Activated CD4-positive, alpha-beta T cell treated with anti-CD3 and anti-CD28 coated beads, Interleukin-2, amount 50 U/mL, for 1 hour (primary cell): ENCODE measurements around the gene ARL6IP5.
A peak's percentile ranks its signal among the peaks of the same experiment; 100 is the strongest.

Source experiments
- DNase-seq: peaks from one replicate; pipeline ENCODE4 v3.0.0-alpha.2; 2020

The ARL6IP5 gene

DNA sequence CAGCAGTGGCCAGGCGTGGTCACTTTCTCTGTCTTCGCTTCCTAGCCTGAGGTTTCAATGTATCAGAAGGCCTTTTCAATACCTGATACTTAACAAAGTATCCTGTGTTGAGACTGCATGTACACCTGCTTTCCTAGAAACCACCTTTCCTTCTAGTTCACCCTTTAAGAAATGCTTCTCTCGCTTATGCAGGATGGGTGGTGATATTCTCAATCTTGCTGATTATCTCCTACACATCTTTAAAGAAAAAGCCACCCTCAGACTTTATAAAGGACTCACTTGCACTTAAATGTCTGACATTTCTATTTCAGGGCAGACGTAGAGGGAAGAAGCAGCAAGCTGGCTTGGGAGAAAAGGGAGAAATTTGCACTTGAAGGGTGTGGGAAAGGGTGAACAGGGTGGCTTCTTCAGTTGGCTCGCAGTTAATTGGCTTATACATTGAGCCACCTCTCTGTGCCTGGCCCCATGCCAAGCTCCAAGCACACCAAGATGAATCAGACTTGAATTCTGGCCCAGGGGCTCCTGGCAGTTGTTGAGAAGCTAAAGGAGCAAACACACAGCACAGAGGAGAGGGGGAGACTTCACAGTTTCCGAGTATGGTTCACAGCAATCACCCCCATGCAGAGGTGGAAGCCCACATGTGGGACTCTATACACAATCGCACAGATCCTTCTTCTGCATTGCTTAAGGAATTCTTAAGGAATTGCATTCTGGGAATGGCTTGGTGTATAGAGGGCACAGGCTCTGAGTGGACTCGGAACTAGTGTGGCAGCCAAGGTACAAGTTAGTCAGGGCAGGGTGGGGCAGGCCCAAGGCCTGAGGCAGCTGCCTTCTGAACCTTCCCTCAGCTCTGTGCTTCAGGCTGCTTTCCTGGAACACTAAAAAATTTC, 1.3 kb downstream of the ARL6IP5 start:
- DNase-seq = peak; percentile 69

GRCh38 chr3:69087030-69087791, 2.5 kb downstream of the ARL6IP5 start:
- DNase-seq = no peak

DNA sequence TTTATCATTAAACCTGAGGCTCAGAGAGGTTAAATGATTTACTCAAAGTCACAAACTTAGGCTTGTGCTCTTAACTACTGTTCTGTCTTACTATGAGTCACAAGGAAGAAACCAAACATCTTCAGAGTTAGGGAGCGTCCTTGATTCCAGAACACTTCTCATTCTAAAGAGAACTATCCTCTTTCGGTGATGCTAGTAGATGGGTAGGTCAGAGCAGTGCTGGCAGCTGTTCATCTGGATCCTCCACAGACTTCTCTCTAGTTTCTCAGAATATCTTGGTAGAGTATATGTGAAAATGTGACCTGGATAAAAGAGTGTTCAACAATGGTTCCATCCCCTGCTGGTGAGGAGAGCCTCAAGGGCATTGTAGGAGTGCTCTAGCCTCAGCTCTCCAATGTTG, 3.3 kb downstream of the ARL6IP5 start:
- no peak for DNase-seq

DNA sequence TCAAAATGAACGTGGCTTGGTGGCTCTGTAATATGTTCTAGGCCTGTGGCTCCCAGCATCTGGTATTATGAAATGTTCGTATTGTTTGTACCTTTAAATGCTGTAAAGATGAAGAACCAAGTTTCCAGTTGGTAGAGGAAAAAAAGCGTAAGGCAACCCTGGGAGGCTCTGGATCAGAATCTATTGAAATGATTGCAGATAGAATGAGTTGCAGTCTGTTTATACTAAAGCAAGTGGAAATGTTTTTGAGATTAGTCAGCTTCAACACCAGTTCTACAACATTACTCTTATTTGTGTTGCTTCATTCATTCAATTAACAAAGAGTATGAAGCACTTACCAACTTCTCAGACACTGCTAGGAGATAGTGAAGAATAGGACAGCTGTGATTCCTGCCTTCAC, 5.3 kb downstream of the ARL6IP5 start:
- no peak for DNase-seq

GRCh38 chr3:69091389-69092029, 6.8 kb downstream of the ARL6IP5 start:
- DNase-seq = no peak

GRCh38 chr3:69092030-69092516, 7.3 kb downstream of the ARL6IP5 start:
- DNase-seq = no peak

GRCh38 chr3:69094467-69095205, 9.9 kb downstream of the ARL6IP5 start:
- DNase-seq = no peak

GRCh38 chr3:69095636-69096035, 10.9 kb downstream of the ARL6IP5 start:
- DNase-seq = no peak

DNA sequence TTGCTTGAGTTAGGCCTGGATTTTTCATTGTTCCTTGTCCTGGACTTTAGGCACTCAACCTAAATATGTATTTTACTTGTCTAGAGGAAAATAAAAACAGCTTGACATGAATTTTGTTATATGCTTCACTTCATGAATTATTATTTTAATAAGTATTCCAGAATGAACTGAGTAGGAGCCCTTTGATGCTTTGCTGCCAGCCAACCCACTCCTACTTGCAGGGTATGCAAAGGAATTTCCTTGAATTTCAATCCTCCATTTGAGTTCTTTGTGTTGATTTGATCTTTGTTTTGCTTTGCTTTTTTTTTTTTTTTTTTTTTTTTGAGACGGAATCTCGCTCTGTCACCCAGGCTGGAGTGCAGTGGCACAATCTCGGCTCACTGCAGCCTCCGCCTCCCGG, 11.6 kb downstream of the ARL6IP5 start:
- DNase-seq = no peak

GRCh38 chr3:69097407-69098086, 12.8 kb downstream of the ARL6IP5 start:
- DNase-seq = no peak

- no peak for DNase-seq
Observed at GRCh38 chr3:69099576-69099975, 14.8 kb downstream of the ARL6IP5 start.

GRCh38 chr3:69102384-69102783, 17.6 kb downstream of the ARL6IP5 start:
- no peak for DNase-seq

- no peak for DNase-seq
Observed at GRCh38 chr3:69103123-69103522, 18.4 kb downstream of the ARL6IP5 start.

GRCh38 chr3:69104586-69104985, 19.8 kb downstream of the ARL6IP5 start:
- no peak for DNase-seq

DNA sequence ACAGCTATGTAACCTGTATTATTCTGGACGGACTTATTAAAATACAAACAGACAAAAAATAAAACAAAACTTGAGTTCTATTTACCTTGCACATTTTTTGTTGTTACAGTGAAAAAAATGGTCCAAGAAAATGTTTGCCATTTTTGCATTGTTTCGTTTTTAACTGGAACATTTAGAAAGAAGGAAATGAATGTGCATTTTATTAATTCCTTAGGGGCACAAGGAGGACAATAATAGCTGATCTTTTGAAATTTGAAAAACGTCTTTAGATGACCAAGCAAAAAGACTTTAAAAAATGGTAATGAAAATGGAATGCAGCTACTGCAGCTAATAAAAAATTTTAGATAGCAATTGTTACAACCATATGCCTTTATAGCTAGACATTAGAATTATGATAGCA, 20.6 kb downstream of the ARL6IP5 start:
- DNase-seq = no peak

DNA sequence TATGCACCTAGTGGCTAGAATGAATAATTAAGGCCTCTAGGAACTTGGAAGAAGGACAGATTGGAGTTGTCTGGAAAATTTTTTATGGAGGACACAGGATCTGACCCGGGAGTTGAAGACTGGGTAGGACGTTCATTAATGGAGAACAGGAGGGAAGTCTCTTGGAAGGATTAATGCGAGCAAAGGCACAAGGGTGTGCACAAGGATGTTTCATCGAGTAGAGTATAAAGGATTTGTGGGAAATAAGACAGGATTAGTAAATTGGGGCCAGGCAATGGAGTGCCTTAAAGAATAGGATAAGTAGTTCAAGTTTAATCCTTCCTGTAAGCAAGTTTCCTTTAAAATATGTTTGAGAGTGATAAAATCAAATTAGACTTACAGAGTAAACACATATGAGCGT, 23.1 kb downstream of the ARL6IP5 start:
- no peak for DNase-seq

DNA sequence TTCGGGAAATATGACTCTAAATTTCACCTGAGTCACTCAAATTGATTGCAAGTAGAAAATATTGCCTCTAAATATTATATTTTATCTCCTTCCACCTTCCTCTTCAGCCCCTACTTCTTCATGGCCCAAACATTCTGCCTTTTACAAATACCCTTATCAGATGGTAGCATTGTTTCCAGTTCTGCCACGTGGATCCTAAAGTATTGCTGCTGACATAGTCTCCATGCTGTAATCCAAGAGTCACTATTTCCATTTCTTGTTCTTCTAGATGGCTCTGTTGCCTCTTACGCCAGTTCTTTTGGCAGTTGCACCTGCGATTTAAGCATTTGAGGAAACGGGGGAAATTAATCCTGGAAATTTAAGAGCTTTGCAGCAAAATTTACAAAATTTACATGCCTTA, 24.1 kb downstream of the ARL6IP5 start:
- DNase-seq = no peak

DNA sequence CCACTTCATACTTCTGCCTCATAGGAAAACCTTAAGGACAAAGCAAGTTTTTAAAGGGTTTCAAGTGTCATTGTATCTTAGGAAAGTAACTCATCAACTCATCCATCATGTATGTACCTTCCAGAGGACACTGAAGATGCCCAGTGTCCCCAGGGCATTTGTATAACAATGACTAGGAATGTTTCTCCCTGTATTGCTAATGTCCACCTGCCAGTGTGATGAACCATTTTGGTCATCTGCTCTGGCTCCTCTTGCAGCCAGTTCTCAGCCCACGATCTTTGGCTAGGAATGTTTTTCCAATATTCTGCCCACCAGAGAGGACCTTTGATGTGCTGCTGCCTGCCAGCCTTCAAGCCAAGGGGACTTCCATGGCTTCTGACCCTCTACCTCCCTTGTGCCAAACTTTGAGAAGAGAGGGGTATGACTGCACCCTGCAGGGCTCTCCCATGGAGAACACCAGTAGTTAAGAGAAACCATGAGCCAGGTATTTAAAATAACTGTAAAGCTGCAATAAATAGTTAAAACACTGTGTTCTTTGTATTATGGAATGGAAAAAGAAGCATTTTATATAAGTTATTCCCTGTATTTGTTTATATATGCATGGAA, 26.3 kb downstream of the ARL6IP5 start:
- no peak for DNase-seq

DNA sequence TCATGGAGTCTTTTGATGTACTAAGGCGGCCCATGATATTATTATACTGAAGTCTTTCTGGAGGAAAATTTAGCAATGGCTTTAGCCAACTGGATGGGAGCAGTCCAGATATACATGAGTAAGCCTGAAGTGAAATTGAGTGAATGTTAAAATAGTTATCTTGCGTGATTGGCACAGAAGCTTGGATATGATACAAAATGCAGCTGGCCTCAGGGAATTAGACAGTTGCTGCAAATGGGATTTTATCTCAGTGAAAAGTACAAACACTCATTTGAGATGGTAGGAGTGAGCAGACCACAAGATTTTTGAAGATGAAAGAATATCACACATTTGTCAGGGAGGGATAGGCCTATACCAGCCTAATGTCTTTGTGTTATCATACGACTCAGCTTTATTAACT, 28.8 kb downstream of the ARL6IP5 start:
- DNase-seq = no peak

- DNase-seq = no peak
Observed at GRCh38 chr3:69115731-69116130, 31.0 kb downstream of the ARL6IP5 start.

- no peak for DNase-seq
Observed at GRCh38 chr3:69116162-69116561, 31.4 kb downstream of the ARL6IP5 start.

GRCh38 chr3:69116897-69117296, 32.2 kb downstream of the ARL6IP5 start:
- no peak for DNase-seq
